ENCODE results near the gene TACC2. TPM values are rescaled to one million over a fixed set of nuclear protein-coding genes. Genes with fewer than 3 reads are reported as not detected.

The TACC2 gene
- total and polyA plus RNA-seq, 8 donors: 29.0 to 102 (median 52.9) TPM

- no peaks in the 10 kb centered on the region for H3K36me3 ChIP-seq
- DNase-seq: peak in 1 of 2 donors; percentile 17
- no peak for TF ChIP-seq CTCF (IDR thresholded peaks at IDR 0.05)
- TF ChIP-seq POLR2AphosphoS5 (IDR thresholded peaks at IDR 0.05): no peak
- no peak for TF ChIP-seq EP300 (IDR thresholded peaks at IDR 0.05)
- TF ChIP-seq POLR2A (IDR thresholded peaks at IDR 0.05): no peak
- H3K27me3 ChIP-seq: peaks cover 0 to 21% (median 0%) of the 10 kb centered on the region in 3 donors
- no peaks in the 10 kb centered on the region for H3K9me3 ChIP-seq
- H3K27ac ChIP-seq: no peak overlapping the region
- peaks cover 0 to 9% (median 4%) of the 10 kb centered on the region in 4 donors for H3K4me1 ChIP-seq
- intact Hi-C loops (cut with DNase I; ENCODE audit: low total_unique reads): loop anchor here (10.0 kb wide), 1 partner anchor 1272 kb away; no protein-coding TSS in a partner anchor
- 69 to 81% (median 77%) methylated on average over 3 of the region's 3 CpGs for WGBS, 5 donors
- H3K4me3 ChIP-seq: no peak overlapping the region
Observed at GRCh38 chr10:122292376-122292775, 303.4 kb downstream of the TACC2 start.

GRCh38 chr10:122293156-122293960 is 304.4 kb downstream of the TACC2 start:
- intact Hi-C loops (cut with DNase I; ENCODE audit: low total_unique reads): loop anchor here (10.0 kb wide), 1 partner anchor 1271 kb away; no protein-coding TSS in a partner anchor
- DNase-seq: peak in 1 of 2 donors; percentile 48
- Histone ChIP-seq H3K27me3 (peaks cover 0 to 21% (median 0%) of the 10 kb centered on the region in 3 donors), H3K4me1 (no peaks in the 10 kb centered on the region), H3K9me3 (no peaks in the 10 kb centered on the region), H3K27ac (no peak overlapping the region), H3K4me3 (no peak overlapping the region), H3K36me3 (no peaks in the 10 kb centered on the region)
- TF ChIP-seq EP300 (IDR thresholded peaks at IDR 0.05): no peak
- TF ChIP-seq POLR2AphosphoS5 (IDR thresholded peaks at IDR 0.05): no peak
- TF ChIP-seq POLR2A (IDR thresholded peaks at IDR 0.05): no peak
- no peak for TF ChIP-seq CTCF (IDR thresholded peaks at IDR 0.05)
- WGBS, 5 donors: 74 to 84% (median 79%) methylated on average over 10 of the region's 10 CpGs

GRCh38 chr10:122293961-122294380 is 305.0 kb downstream of the TACC2 start:
- TF ChIP-seq CTCF (IDR thresholded peaks at IDR 0.05) (no peak), POLR2AphosphoS5 (IDR thresholded peaks at IDR 0.05) (no peak), POLR2A (IDR thresholded peaks at IDR 0.05) (no peak), EP300 (IDR thresholded peaks at IDR 0.05) (no peak)
- Histone ChIP-seq H3K27me3 (peaks cover 0 to 18% (median 0%) of the 10 kb centered on the region in 3 donors), H3K9me3 (no peaks in the 10 kb centered on the region), H3K4me3 (no peak overlapping the region), H3K36me3 (no peaks in the 10 kb centered on the region), H3K4me1 (peaks cover 0 to 5% (median 5%) of the 10 kb centered on the region in 4 donors), H3K27ac (no peak overlapping the region)
- DNase-seq: peak in 1 of 2 donors; percentile 61
- intact Hi-C loops (cut with DNase I; ENCODE audit: low total_unique reads): loop anchor here (10.0 kb wide), 1 partner anchor 1271 kb away; no protein-coding TSS in a partner anchor
- WGBS, 5 donors: 46 to 64% (median 53%) methylated on average over 4 of the region's 4 CpGs

GRCh38 chr10:122294511-122295450 is 305.8 kb downstream of the TACC2 start:
- H3K9me3 ChIP-seq: no peaks in the 10 kb centered on the region
- no peak for DNase-seq
- H3K27me3 ChIP-seq: peaks cover 0 to 17% (median 0%) of the 10 kb centered on the region in 3 donors
- H3K4me3 ChIP-seq: no peak overlapping the region
- peaks cover 0 to 8% (median 7%) of the 10 kb centered on the region in 4 donors for H3K4me1 ChIP-seq
- TF ChIP-seq POLR2A (IDR thresholded peaks at IDR 0.05): no peak
- no peak for TF ChIP-seq EP300 (IDR thresholded peaks at IDR 0.05)
- no peak for TF ChIP-seq CTCF (IDR thresholded peaks at IDR 0.05)
- TF ChIP-seq POLR2AphosphoS5 (IDR thresholded peaks at IDR 0.05): no peak
- 79 to 90% (median 86%) methylated on average over 11 to 12 of the region's 12 CpGs for WGBS, 5 donors
- no peaks in the 10 kb centered on the region for H3K36me3 ChIP-seq
- intact Hi-C loops (cut with DNase I; ENCODE audit: low total_unique reads): loop anchor here (5.0 to 10.0 kb wide), 3 partner anchors 143 to 1270 kb away; partner anchors contain the start of gene DMBT1
- H3K27ac ChIP-seq: no peak overlapping the region
